ENCODE measurements around the gene FH. TPM values are rescaled to one million over a fixed set of nuclear protein-coding genes. Genes with fewer than 3 reads are reported as not detected.

FH gene
- 56.9 TPM for total RNA-seq

DNA sequence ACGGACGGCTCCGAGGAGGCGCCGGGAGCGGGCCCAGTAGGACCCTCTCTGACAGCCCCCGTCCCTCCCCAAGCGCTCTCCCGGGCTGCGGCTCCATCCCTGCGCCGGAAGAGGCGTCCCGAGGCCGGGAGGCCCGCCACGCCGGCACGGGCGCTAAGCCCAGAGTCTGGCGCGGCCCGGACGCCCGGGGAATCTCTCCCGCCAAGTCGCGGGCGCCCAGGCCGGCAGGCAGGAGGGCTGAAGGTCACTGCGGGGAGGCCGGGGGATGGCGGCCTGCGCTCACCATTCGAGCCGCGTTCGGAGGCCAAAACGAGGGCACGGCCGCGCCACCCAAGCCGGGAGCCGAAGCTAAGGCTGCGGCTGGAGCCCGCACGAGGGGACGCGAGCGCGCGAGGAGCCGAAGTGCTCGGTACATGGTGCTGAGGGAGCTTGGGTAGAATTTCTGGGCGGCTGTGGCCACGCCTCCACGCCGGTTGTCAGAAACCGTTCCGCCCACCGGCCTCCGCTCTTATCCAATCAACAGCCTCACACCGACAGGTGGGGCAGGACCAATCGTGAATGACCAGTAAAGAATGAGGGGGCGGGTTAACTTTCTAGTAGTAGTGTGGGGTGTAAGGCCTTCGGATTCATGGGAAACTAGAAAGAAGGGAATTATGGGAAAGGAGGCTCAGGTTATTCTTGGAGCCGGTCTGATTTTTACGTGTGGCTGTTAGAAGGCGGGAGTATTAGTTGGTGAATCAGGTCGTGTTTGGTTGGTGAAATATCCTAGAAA lies at the start of gene FH:
FH (minus strand) TSS at position 448 of the 772 bp plus-strand sequence; CDS start at position 415, 33 bp downstream.
- peak; percentile 98 for DNase-seq

DNA sequence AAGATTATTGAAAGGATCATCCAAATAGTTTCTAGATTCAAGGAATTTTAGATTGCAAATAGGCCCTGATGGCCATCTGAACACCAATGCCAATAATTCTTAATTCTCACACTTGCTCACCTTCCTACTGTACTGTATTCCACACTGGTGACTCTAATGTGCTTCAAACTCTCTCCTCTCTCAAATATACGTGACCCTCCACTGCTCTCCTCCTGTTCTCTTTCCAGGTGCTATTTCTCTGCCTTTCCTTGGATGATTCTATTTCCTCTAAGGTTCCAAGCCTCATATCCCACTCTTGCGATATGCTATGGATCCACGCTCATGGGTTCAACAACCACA lies 41.3 kb upstream of the FH start:
- DNase-seq = no peak

DNA sequence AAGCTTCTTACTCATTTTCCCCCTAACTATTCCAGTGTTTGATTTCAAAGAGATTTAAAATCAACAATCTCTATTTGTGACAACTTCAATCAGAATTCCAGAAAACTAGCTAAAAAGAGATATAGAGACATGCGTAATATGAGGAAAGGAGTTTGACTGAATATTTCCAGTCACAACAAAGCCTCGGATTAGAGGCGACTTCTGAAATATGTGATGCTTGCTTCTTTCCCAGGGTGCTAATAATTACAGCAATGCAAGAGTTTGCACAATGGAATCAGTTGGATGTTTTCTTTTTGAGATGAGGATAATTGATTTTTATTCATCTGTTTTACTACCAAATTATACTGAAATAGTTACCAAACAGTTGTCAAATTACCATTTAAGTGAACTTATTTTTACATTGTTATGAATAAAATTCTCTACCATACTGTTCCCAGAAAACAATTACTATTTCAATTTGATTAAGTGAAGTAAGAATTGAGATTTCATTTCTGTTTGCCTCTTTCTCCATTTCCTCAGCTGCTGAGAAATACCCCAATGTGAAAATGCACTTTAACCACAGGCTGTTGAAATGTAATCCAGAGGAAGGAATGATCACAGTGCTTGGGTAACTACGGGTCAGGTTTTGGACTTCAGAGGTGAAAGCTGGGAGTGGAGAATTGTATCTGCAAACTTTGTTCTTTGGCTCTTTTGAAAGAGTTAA lies 40.7 kb upstream of the FH start:
- DNase-seq = no peak

DNA sequence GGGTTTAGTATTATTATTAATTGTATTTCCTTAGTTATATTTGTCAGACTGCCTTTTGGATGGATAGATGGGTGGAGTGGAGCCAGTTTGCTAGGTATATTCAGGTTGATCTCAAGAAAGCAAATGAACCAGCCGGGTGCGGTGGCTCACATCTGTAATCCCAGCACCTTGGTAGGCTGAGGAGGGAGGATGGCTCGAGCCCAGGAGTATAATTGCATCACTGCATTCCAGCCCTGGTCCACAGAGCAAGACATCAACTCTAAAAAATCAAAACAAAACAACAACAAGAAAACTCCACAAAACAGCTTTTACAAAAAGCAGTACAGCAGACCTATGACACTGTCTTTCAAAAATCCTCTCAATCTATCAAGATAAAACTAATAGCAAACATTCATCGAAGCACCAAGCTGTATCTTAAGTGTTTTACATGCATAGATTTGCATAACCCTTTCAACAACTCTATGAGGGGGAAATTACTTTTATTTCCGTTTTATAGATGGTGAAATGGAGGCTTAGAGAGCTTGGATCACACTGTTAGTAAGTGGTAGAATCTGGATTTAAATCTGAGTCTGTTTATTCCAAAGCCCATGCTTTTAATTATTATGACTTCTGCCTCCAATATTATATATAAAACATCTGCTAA lies 38.1 kb upstream of the FH start:
- DNase-seq = no peak

DNA sequence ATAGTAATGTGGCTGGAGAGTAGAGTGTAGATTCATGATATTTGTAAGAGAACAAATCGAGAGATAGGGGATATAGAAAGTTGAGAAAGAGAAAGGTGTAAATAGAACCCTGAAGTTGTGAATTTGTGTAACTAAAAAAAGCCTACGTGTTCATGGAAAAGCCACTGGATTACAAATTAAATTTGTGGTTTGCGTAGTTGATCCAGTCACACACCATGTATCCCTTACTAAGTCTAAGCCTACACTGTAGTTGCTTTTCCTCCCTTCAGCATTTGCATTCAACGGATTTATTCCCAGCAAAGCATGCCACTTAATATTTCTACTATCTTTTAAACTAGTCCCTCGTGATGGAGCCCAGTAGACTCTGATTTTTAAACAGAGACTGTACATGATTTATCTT lies 37.5 kb upstream of the FH start:
- DNase-seq = no peak

GRCh38 chr1:241555526-241555925 lies 36.0 kb upstream of the FH start:
- DNase-seq = no peak

- DNase-seq = no peak
These were observed 34.5 kb upstream of the FH start for GRCh38 chr1:241553886-241554592.

- no peak for DNase-seq
These were observed 32.4 kb upstream of the FH start for GRCh38 chr1:241551759-241552638.

- no peak for DNase-seq
These were observed 30.8 kb upstream of the FH start for GRCh38 chr1:241550318-241550717.

- no peak for DNase-seq
These were observed 28.5 kb upstream of the FH start for GRCh38 chr1:241548008-241548407.

- DNase-seq = no peak
These were observed 22.8 kb upstream of the FH start for GRCh38 chr1:241542199-241542907.

DNA sequence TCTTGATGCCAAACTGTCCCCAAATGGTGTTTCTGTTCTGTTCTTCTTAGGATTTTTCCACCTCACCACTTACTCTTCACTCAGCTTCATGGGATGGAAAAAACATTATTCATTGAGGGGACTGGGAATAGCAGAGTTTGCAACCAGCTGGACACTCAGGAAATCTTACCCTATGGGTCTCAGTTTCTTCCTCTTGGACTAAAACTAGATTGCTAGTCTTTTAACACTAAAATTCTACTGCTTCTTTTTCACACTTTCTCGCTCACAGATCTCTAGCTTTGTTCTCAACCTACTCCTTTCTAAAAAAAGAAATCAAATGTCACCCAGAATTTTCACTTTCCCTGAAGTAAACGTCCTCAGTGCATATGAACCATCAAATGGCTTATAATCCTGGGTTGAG lies 17.4 kb upstream of the FH start:
- DNase-seq = no peak

- no peak for DNase-seq
These were observed 16.7 kb upstream of the FH start for GRCh38 chr1:241536304-241536703.

GRCh38 chr1:241533326-241534115 lies 14.0 kb upstream of the FH start:
- no peak for DNase-seq

DNA sequence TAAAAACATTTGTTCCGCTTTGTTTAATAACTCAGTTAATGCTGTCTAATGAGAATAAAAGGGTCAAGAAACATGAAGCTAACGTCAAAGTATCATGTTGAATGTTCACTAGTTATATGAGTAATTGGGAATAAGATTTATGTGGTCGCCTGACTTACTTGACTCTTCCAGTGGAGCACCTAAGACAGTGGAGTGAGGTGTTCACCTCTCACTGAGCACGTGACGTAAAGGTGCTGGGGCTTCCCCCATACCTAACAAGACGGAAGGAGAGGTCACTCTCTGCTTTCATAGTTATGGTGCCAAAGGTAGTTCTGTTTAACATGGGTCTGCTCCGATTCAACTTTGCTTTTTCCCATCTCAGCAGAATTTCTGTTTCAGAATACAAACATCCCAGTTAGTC lies 13.3 kb upstream of the FH start:
- no peak for DNase-seq

GRCh38 chr1:241532162-241532531 lies 12.6 kb upstream of the FH start, which contains the start of gene KMO:
Gene KMO (plus strand): TSS chr1:241532378. CDS start chr1:241532445, 67 bp downstream.
- no peak for DNase-seq

DNA sequence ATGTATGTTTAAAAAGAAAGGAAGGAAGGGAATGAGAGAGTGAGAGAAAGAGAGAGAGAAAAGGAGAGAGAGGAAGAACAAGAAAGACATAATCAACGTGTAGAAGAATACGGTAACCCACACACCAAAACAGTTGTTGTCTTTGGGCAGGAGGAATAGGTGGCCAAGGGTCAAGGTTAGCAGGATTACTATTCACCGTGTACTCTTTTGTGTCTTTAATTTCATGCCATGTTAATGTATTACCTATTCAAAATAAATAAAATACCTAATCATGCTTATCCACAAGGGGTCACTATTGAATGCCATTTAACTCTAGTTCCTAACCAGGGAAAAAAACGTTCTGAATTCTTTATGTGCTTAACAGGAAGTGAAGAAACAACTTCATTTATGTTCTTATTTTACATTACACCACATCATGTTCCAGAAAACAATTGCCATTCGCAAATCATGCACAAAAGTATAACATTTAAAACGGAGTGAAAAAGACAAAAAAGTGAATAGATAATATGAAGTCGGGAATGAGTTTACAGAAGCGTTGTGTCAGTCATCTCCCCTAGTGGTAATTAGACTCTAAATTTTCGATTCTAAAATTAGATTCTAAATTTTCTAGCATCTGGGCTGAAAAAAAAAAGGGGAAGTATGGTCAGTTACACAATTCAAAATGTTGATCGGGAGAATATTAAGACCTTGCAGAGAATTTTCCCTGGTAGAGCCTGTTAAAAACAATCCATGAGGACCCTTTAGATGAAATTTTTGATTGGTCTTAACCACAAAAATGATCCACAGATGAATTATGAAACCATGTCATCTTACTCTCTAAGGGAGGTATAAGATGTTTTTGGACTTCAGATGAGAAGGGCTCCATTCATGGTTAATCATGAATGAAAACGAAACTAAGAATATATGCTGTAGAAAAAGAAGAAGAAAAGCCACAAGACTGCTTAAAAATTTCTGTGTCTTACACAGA lies 11.9 kb upstream of the FH start:
- DNase-seq = no peak

DNA sequence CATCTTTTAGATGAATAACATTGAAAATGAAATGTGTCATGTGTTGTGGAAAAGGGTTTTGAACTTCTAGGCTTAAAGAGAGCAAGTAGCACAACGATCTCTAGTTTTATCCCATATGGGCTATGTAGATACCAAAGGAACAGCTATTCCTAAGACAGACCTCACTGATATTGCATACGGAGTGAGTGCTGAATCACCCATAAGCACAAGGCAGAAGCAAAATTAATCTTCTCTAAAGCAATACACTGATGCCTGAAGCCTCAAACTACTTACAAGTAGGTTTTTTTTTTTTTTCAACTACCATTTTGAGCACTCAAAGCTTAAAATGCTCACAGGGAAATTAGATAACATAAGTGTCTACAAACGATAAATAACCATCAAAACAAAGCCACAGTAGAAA lies 7.6 kb upstream of the FH start:
- no peak for DNase-seq

DNA sequence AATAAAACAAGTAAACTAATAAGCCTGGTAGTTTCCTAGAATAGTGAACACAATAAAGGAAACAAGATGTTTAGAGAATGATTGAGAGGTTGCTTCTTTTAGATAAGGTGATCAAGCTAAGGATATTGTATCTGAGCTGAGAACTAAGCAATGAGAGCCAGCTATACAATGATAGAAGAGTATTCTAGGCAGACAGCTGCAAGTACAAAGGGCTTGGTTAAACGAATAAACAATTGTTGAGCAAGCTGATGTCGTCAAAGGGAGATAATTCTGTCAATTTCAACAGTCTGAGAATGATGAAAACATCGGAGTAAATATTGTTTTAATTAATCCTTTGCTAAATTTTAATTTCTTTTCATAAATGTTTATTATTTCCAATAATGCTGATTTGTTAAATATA lies 5.5 kb upstream of the FH start:
- no peak for DNase-seq
